Lower leg skin (tissue), 3 donors: ENCODE results near the gene FDX2.

Experiments used
- POLR2A ChIP-seq, 2 donors: fragments of 450-650 bp; IDR thresholded peaks; one replicate each; pipeline ENCODE4 v1.6.1; 2016 to 2017; ENCODE audit warnings: antibody characterized with exemption in 2 of 2, mild to moderate bottlenecking in 1 of 2, moderate library complexity in 1 of 2
- TF ChIP-seq, protein P1 (sequence below), 3 donors: fragments of 450-650 bp; IDR thresholded peaks; one replicate each; pipeline ENCODE4 v1.5.1; 2016; ENCODE audit warnings: antibody characterized with exemption in 3 of 3, mild to moderate bottlenecking in 3 of 3, moderate library complexity in 2 of 3

DNA sequence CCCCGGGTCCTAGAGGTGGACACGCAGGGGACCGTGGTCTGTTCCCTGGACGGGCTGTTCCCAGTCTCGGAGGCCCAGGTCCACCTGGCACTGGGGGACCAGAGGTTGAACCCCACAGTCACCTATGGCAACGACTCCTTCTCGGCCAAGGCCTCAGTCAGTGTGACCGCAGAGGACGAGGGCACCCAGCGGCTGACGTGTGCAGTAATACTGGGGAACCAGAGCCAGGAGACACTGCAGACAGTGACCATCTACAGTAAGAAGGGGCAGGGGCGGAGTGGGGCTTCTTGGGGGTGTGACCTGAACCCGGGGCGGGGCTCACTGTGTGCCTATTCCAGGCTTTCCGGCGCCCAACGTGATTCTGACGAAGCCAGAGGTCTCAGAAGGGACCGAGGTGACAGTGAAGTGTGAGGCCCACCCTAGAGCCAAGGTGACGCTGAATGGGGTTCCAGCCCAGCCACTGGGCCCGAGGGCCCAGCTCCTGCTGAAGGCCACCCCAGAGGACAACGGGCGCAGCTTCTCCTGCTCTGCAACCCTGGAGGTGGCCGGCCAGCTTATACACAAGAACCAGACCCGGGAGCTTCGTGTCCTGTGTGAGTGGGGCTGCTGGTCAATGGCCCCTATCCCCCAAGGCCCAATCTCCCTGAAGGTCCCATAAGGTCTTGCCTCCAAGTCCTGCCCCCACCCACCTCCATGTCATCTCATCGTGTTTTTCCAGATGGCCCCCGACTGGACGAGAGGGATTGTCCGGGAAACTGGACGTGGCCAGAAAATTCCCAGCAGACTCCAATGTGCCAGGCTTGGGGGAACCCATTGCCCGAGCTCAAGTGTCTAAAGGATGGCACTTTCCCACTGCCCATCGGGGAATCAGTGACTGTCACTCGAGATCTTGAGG lies 31.5 kb downstream of the FDX2 start:
- TF ChIP-seq, protein P1, sequence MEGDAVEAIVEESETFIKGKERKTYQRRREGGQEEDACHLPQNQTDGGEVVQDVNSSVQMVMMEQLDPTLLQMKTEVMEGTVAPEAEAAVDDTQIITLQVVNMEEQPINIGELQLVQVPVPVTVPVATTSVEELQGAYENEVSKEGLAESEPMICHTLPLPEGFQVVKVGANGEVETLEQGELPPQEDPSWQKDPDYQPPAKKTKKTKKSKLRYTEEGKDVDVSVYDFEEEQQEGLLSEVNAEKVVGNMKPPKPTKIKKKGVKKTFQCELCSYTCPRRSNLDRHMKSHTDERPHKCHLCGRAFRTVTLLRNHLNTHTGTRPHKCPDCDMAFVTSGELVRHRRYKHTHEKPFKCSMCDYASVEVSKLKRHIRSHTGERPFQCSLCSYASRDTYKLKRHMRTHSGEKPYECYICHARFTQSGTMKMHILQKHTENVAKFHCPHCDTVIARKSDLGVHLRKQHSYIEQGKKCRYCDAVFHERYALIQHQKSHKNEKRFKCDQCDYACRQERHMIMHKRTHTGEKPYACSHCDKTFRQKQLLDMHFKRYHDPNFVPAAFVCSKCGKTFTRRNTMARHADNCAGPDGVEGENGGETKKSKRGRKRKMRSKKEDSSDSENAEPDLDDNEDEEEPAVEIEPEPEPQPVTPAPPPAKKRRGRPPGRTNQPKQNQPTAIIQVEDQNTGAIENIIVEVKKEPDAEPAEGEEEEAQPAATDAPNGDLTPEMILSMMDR (IDR thresholded peaks at IDR 0.05): no peak
- no peak for TF ChIP-seq POLR2A (IDR thresholded peaks at IDR 0.05)
